Activated CD4-positive, CD25-positive, alpha-beta regulatory T cell treated with anti-CD3 and anti-CD28 coated beads, Interleukin-2, amount 50 U/mL, for 24 hours (primary cell): ENCODE measurements around the gene DDX60.
"Not testable (repeated sequence)": the region's sequence is repeated elsewhere in the genome, so short reads cannot be mapped to it uniquely, and the experiment has no call there.

Source experiments
- ATAC-seq, 2 donors: fragments of 150-1000 bp; cut with Tn5 transposase; one replicate each; pipeline ENCODE4 v1.10.0; 2021; ENCODE audit warnings: mild to moderate bottlenecking in 1 of 2, moderate library complexity in 1 of 2

The DDX60 gene

GRCh38 chr4:168318266-168318895 lies at the start of gene DDX60:
DDX60 (minus strand) TSS chr4:168318752; CDS start chr4:168311259, 7,493 bp downstream.
- ATAC-seq = peak; percentile 96 to 98

- ATAC-seq = no peak
These were observed 48.5 kb upstream of the DDX60 start for GRCh38 chr4:168367065-168367464.

DNA sequence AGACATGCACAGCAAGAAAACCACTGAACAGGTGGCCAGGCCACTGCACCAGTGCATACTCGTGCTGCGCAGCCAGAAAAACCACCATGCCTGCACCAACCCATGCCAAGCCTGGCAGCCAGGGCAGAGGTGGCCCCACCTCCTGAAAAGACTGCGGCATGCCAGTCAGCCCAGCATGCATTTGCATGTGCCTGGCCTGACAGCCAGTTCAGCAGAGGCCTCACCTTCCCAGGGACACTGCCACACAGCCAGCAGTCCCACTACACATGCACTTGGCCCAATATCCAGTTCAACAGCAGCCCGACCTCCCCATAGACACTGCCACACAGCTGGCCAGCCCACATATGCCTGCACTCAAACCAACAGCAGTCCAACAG lies 43.5 kb upstream of the DDX60 start:
- no peak for ATAC-seq

DNA sequence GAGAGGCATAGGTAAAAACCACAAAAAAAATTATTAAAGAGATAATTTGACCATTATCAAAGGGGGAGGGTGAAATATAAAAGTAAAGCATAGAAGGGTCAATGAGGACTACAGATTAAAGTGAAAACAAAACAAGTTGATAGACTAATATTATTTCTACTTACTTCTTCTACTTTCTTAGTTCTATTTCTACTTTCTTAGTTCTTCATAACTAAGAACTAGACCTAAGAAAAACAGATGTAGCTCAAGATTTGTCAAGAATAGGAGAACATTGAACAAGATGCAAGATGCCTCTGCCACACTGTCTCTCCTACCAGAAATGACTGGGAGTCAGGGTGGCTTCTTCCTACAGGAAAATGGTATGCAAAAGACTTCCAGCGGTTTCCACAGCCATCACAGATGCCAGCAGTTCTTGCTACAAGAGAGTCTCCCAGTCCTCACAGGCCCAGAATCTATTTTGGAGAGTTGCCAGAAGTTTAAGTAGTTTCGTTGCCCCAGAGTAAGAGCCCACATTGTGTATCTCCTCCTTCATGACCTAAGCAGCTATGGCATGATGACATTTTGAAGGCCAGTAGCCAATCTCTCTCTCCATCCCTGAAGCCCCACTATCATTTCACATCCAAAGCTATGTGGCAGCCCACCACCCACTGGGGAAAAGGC lies 42.9 kb upstream of the DDX60 start:
- no peak for ATAC-seq

- no peak for ATAC-seq
These were observed 41.7 kb upstream of the DDX60 start for GRCh38 chr4:168360271-168360670.

GRCh38 chr4:168357941-168358340 lies 39.4 kb upstream of the DDX60 start:
- no peak for ATAC-seq

DNA sequence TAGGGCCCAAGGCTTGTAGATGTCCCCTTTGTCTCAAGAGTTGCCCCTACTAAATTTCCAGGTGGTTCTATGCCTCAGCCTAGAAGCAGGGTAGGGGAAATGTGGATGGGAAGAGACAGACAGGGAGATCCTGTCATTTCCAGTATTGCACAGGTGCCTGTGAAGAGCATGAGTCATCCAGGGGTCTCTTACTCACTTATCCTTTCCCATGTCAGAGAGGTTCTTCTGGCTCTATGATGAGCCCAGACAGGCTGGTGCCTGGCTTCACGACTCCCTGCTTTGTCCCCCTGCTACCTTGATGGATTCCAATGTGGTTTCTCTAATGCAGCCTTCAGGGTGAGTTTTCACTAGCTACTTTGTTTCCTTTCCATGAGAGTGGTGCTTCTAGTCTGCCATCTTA lies 35.2 kb upstream of the DDX60 start:
- no peak for ATAC-seq

DNA sequence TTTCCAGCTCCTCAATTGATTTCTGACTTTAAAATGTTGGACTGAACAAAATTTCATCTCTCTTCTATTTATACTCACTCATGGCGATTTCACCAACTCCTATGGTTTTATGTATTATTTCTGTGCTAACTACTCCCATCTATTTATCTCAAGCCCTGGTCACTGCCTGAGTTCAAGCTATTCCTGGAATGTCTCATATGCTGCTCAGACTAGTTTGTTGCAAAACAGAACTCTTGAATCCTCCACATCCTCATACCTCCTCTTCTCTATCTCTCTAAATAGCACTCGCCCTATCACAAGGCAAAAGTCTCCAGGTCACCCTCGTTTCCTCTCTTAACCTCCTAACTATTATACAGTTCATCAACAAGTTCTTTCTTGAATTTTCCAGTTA lies 19.0 kb upstream of the DDX60 start:
- ATAC-seq = no peak

DNA sequence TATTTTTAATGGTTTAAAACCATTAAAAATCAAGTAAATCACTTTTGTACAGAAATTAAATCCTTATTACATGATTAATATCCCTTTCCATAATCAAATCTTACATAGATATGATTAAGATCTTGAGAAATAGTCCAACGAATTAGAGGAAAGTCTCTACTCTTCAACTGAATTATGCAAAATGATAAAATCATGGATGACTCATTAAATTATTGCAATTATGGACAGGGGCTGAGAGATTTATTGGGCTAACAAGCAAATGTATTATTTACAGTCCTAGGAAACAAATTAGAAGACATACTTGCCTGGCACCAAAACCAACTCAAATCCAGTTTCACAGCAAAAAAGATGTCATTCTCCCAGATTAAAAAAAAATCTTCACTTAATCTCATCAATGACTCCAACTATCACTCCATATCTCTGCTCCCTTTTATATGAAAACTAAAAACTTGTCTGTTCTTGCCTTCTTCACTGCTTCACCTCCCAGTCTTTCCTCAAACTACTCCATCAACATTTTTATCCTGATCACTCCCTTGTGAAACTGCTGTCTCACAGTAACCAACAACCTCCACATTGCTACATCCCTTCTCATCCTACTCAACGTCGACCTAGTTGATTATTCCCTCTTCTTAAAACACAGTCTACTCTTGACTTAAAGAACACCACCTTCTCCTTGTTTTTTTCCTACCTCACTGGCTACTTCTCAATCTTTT lies 18.4 kb upstream of the DDX60 start:
- ATAC-seq = no peak

GRCh38 chr4:168335621-168336020 lies 17.1 kb upstream of the DDX60 start:
- no peak for ATAC-seq

DNA sequence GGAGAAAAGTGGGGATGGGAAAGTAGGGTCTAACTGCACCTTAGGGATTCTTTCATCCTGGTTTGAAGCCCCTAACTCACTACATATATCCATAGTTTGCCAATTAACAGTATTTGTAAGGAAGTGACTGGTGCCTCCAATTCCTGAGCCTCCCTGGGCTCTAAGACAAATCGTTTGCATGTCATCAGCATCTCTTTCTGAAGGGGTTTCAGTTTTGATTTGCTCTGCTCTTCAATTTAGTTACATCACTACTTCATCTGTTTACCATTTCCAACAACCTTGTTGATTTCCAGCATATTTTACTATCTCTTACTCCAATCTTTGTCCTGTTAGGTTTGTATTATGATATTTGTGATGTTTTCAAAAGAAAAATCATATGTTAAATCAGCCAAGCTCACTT lies 15.5 kb upstream of the DDX60 start:
- ATAC-seq = no peak

- not testable (repeated sequence) for ATAC-seq
These were observed 12.0 kb upstream of the DDX60 start for GRCh38 chr4:168330575-168330974.

DNA sequence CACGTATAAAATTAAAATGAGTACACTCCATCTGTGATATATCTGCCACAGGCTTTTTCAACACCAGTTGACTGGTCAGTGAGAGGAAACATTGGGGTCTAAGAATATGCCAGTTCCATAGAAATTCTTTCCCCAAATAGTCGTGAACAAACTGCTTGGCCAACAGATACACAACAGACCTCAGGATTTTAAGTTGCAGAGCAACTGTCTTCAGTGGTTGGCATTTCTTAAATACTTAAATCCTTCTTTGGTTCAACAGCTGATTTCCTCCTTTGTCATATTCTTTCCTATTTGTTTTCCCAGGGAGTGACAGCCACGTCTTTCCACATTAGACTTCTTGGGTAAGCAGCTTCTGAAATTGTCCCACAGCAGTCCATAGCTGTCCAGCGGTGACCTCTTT lies 7.0 kb upstream of the DDX60 start:
- no peak for ATAC-seq

DNA sequence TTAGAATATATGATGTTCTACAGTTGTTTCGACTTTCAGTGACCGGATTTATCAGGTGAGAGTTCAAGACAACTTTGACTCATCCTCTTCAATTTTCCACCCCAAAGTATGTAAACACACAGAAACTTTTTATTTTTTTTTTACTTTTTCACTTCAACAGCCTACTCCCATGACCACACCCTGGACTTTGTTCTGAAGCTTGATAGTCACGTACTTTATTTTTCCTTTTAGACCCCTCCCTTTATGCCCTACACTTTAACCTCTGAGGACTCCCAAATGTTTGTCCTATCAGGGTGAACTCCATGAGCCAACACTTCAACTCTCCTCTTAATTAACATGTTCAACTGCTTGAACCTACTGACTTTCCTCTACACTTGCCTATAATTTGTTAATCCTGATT lies 2.5 kb upstream of the DDX60 start:
- ATAC-seq = no peak

- ATAC-seq = no peak
These were observed 1.0 kb upstream of the DDX60 start for GRCh38 chr4:168319486-168320019.

DNA sequence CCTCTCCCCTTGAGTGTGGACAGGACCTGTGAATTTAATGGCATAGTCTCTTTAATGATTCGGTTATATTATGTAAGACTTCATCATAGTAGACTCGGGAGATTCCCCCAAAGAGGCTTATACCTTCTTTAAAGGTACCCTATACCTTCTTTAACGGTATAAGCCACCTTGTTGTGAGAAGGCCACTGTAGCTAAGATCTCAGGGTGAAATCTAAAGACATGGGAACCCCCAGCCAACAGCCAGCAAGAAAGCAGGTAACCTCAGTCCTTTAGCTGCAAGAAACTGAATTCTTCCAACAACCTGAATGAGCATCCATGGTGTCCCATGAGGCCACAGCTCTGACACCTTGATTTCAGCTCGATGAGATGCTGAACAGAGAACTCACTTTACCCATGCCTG lies 931 bp downstream of the DDX60 start:
- no peak for ATAC-seq

DNA sequence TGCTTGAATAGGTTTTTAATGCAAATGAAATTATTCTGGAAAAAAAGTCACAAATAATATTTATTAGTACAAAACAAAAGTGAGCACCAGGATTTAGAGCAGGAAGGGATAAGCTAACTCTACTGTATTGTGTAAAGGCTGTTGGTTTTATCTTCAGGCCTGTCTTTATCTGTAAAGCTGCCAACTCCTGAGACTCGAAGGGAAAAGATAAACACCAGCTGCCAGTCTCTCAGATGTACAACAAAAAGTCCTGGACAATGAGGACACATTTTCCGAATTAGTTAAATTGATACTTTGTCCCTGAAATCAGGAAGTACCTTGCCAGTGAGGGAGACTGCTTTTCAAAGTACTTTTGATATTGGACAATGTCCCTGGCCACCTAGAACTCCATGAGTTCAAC lies 8.8 kb downstream of the DDX60 start:
- no peak for ATAC-seq

- no peak for ATAC-seq
These were observed 9.6 kb downstream of the DDX60 start for GRCh38 chr4:168308912-168309311.

DNA sequence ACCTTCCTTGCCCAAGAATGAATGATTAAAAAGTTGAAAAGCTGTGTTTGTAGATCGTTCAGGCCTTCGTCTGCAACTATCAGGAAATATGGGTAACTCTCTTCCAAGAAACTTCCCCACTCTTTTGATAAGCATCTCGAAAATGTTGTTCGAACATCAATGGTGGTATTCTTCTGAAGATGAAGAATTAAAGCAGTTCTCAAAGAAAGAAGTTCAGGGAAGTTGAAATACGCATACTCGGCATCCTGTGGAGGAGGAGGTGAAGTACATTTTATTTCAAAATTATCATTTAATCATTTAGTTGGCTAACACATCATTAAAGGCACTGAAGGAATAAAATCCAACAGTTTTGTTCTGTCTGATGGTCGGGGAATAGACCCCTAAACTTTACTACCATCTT lies 12.1 kb downstream of the DDX60 start:
- ATAC-seq = no peak

DNA sequence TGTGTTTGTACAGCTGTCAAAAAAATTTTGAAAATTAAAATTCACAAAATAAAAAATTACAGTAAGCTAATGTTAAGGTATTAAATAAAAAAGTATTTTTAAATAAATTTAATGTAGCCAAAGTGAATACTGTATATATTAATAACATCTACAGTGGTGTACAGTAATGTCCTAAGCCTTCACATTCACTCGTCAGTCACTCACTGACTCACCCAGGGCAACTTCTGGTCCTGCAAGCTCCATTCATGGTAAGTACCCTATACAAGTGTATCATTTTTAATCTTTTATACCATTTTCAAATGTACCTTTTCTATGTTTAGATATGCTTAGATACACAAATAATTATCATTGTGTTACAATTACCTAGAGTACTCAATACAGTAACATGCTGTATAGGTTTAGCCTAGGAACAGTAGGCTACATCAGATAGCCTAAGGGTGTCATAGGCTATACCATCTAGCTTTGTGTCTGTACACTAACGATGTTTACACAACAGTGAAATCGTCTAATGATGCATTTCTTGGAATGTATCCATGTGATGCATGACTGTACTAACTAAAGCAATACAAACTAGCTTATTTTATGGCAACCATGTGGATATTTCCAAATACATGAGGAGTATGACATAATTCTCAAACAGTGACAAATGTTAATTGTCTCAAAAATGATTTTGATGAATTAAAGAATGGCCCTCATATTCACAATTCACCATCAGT lies 13.7 kb downstream of the DDX60 start:
- ATAC-seq = no peak

GRCh38 chr4:168303430-168303829 lies 15.1 kb downstream of the DDX60 start:
- ATAC-seq = not testable (repeated sequence)

DNA sequence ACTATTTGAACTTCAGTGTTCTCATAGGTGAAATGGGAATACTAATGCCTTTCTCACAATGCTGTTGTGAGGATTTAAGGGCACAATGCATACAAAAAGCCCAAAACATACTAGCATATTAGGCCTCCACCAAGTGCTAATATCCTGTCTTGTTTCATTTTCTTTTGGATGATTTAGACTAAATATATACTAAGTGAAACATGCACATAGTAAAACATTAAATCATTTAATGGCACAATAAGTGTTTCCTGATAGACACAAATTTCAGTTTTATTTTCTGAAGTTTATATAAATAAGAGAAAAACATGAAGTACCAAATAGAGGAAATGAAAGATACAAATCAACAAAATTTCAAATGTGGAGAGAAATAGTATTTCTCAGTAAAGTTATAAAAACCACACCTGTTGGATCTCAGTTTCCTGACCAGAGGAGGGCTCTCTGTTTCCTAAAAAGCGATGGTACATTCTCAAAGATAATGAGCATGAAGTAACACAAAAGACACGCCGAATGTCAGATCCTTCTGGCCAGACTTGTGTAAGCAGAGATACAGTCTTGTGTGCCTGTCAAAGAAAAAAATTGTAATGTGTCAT lies 25.1 kb downstream of the DDX60 start:
- no peak for ATAC-seq

DNA sequence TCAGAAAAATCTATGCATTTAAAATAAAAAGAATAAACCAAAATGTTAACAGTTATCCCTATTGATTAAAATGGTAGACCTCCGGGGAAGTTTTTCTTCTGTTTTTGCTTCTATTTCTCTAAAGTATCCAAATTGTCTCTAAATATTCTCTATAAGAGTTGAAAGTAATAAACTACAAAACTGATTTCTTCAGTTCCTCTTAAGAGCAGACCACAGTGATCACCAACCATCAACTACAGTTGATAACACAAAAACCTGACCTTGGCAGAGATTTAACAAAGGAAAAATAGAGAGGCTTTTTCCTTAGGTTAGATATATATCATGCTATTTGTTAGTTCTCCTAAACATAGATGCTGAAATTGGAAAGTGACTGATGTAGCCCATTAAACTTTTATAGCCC lies 27.3 kb downstream of the DDX60 start:
- no peak for ATAC-seq
